IMR-90 (cell line): ENCODE measurements around the gene CD36. TPM values are rescaled to one million over a fixed set of nuclear protein-coding genes. Genes with fewer than 3 reads are reported as not detected.
A peak's percentile ranks its signal among the peaks of the same experiment; 100 is the strongest.

Experiments
- ATAC-seq: fragments of 200-7000 bp; cut with Tn5 transposase; 2 replicates; pipeline ENCODE4 v1.9.1; 2020; ENCODE audit warnings: low read depth, mild to moderate bottlenecking, moderate library complexity
- BruUV-seq: library from RNA; stranded (reverse); fragments of 400-500 nt; replicated peaks from 2 replicates; lab custom pipeline; 2021; lab: Mats Ljungman, UMichigan
- CTCF ChIA-PET: fragments of 300-600 bp; formaldehyde crosslinking; extraction: SDS; loops from one replicate; lab custom pipeline; 2021; ENCODE audit warnings: antibody characterized with exemption; lab: Yijun Ruan, JAX
- POLR2A ChIA-PET: fragments of 300-600 bp; sonication (Branson Sonifier 250); formaldehyde crosslinking; loops from one replicate; lab custom pipeline; 2022; ENCODE audit warnings: antibody characterized with exemption; ENCODE audit not compliant: unreplicated experiment; lab: Charles Lee
- DNase-seq: peaks from one replicate; pipeline ENCODE4 v3.0.0; 2013
- H2AFZ ChIP-seq: replicated peaks from 2 replicates; pipeline ENCODE3; 2013; ENCODE audit warnings: low read length, mild to moderate bottlenecking; ENCODE audit not compliant: poor library complexity
- H2AK5ac ChIP-seq: 2 replicates; pipeline ENCODE4 v1.6.1; 2013; ENCODE audit warnings: low read depth, low read length, inconsistent platforms
- H2AK9ac ChIP-seq: replicated peaks from 2 replicates; pipeline ENCODE3; 2013; ENCODE audit warnings: mild to moderate bottlenecking, low read depth, low read length, moderate library complexity; ENCODE audit not compliant: poor library complexity
- H2BK120ac ChIP-seq: 2 replicates; pipeline ENCODE4 v1.6.1; 2013; ENCODE audit warnings: low read depth, low read length, inconsistent platforms
- H2BK15ac ChIP-seq: 3 replicates; pipeline ENCODE4 v1.6.1; 2013; ENCODE audit warnings: low read depth, low read length, inconsistent platforms
- H2BK20ac ChIP-seq: 2 replicates; pipeline ENCODE4 v1.6.1; 2013; ENCODE audit warnings: low read depth, mild to moderate bottlenecking, inconsistent platforms, low read length, moderate library complexity
- H2BK5ac ChIP-seq: 2 replicates; pipeline ENCODE4 v1.6.1; 2013; ENCODE audit warnings: mild to moderate bottlenecking, low read depth, low read length, inconsistent platforms; ENCODE audit not compliant: poor library complexity, severe bottlenecking
- H3K14ac ChIP-seq: replicated peaks from 2 replicates; pipeline ENCODE4 v1.6.1; 2013; ENCODE audit warnings: low read depth, low read length, inconsistent platforms
- H3K18ac ChIP-seq: 2 replicates; pipeline ENCODE4 v1.6.1; 2013; ENCODE audit warnings: low read depth, low read length, control low read depth
- H3K23ac ChIP-seq: 2 replicates; pipeline ENCODE4 v1.6.1; 2013; ENCODE audit warnings: low read depth, low read length, inconsistent platforms
- H3K27ac ChIP-seq: 2 replicates; pipeline ENCODE4 v1.5.1; 2013; ENCODE audit warnings: mild to moderate bottlenecking, control low read depth, low read length; ENCODE audit not compliant: insufficient read depth
- H3K27me3 ChIP-seq: 2 replicates; pipeline ENCODE4 v1.6.1; 2013; ENCODE audit warnings: low read length; ENCODE audit not compliant: control insufficient read depth, insufficient read depth
- H3K36me3 ChIP-seq: 2 replicates; pipeline ENCODE4 v1.6.1; 2013; ENCODE audit warnings: low read length, mixed read lengths; ENCODE audit not compliant: control insufficient read depth, insufficient read depth
- H3K4ac ChIP-seq: 2 replicates; pipeline ENCODE4 v1.6.1; 2013; ENCODE audit warnings: low read depth, low read length, inconsistent platforms
- H3K4me1 ChIP-seq: 2 replicates; pipeline ENCODE4 v1.6.1; 2013; ENCODE audit warnings: low read length, mixed read lengths; ENCODE audit not compliant: control insufficient read depth, insufficient read depth
- H3K4me2 ChIP-seq: 2 replicates; pipeline ENCODE4 v1.6.1; 2013; ENCODE audit warnings: low read depth, mild to moderate bottlenecking, control low read depth, low read length, moderate library complexity
- H3K4me3 ChIP-seq: 2 replicates; pipeline ENCODE4 v1.5.1; 2013; ENCODE audit warnings: low read depth, mild to moderate bottlenecking, control low read depth, low read length, moderate library complexity; ENCODE audit not compliant: insufficient read depth
- H3K56ac ChIP-seq: 2 replicates; pipeline ENCODE4 v1.6.1; 2013; ENCODE audit warnings: low read length, inconsistent platforms; ENCODE audit not compliant: insufficient read depth; ENCODE audit errors: extremely low read depth
- H3K79me1 ChIP-seq, 2 experiments: 2 replicates each; pipeline ENCODE4 v1.6.1; 2013; ENCODE audit warnings: low read length in 2 of 2, inconsistent platforms in 1 of 2, low read depth in 1 of 2
- H3K9ac ChIP-seq: 2 replicates; pipeline ENCODE4 v1.6.1; 2013; ENCODE audit warnings: low read depth, low read length, control low read depth
- H3K9me1 ChIP-seq: 2 replicates; pipeline ENCODE4 v1.6.1; 2013; ENCODE audit warnings: low read length, inconsistent platforms; ENCODE audit not compliant: insufficient read depth
- H3K9me3 ChIP-seq: 2 replicates; pipeline ENCODE4 v1.6.1; 2013; ENCODE audit warnings: low read length; ENCODE audit not compliant: control insufficient read depth, insufficient read depth
- H4K20me1 ChIP-seq: 2 replicates; pipeline ENCODE4 v1.6.1; 2013; ENCODE audit warnings: low read length, inconsistent platforms; ENCODE audit not compliant: insufficient read depth
- H4K5ac ChIP-seq: 2 replicates; pipeline ENCODE4 v1.6.1; 2013; ENCODE audit warnings: mild to moderate bottlenecking, low read depth, low read length, control low read depth
- H4K8ac ChIP-seq, 2 experiments: 2 replicates each; pipeline ENCODE4 v1.6.1; 2013; ENCODE audit warnings: low read depth in 2 of 2, low read length in 2 of 2, control low read depth in 1 of 2, inconsistent platforms in 1 of 2
- H4K91ac ChIP-seq: 2 replicates; pipeline ENCODE4 v1.6.1; 2013; ENCODE audit warnings: low read depth, low read length, inconsistent platforms; ENCODE audit not compliant: insufficient read depth
- FOS ChIP-seq: fragments of 150-350 bp; IDR thresholded peaks from 2 replicates; pipeline ENCODE4 v1.6.1; 2016; ENCODE audit warnings: low read depth, low read length
- POLR2A ChIP-seq: IDR thresholded peaks from 2 replicates; pipeline ENCODE4 v1.6.1; 2012; ENCODE audit warnings: mild to moderate bottlenecking, low read depth, low read length
- WGBS, 2 experiments: methylation state at CpG; one replicate each; pipeline versions ENCODE4 v1.1.5 to v1.1.7; 2013; ENCODE audit warnings: missing lambda C conversion rate in 2 of 2; ENCODE audit not compliant: insufficient read length in 1 of 2; ENCODE audit errors: extremely low coverage in 2 of 2; 5-methylcytosine and 5-hydroxymethylcytosine counted together
- dilution Hi-C: fragments of 300-500 bp; cut with HindIII; formaldehyde crosslinking; loops from one replicate; pipeline ENCODE4 v1.14.3; 2018; ENCODE audit warnings: low sequenced_read_pairs; ENCODE audit not compliant: unreplicated experiment
- in situ Hi-C: fragments of 300-500 bp; cut with MboI; formaldehyde crosslinking; loops from 3 replicates; pipeline ENCODE4 v1.14.3; 2019; ENCODE audit warnings: low sequenced_read_pairs, inconsistent platforms, mixed read lengths
- intact Hi-C: fragments of 100-400 bp; cut with micrococcal nuclease; formaldehyde crosslinking; loops from 2 replicates; pipeline ENCODE4 v1.10.0; 2022
- polyA plus RNA-seq, 3 experiments: library from polyadenylated mRNA; depleted of rRNA; stranded (reverse); fragments of >200 nt; gene quantifications; 2 replicates each; pipeline ENCODE4 v1.2.3, GENCODE V29; 2012; ENCODE audit warnings: low replicate concordance in 1 of 3
- total RNA-seq: library from RNA; depleted of rRNA; stranded (reverse); fragments of >200 nt; gene quantifications from 2 replicates; pipeline ENCODE4 v1.2.3, GENCODE V29; 2012

The CD36 gene
- total and polyA plus RNA-seq, 2 of the 4 experiments (the other 2 are of a cell fraction): 0.19 to 0.54 TPM

- H4K5ac ChIP-seq: no peak overlapping the region
- 0 out of 4 replicates have a peak, but pooled peaks cover 0 to 7% of the 10 kb centered on the region in 2 experiments for H3K79me1 ChIP-seq
- H3K9ac ChIP-seq: no peak overlapping the region
- H2BK15ac ChIP-seq: peak overlapping the region; percentile 85; the same call in 1 of the 3 replicates
- H3K56ac ChIP-seq: no peak overlapping the region; the same call in 1 of the 2 replicates
- H3K14ac ChIP-seq: 0 out of 2 replicates have a peak overlapping the region, but pooled peaks have one; percentile 45
- no peak overlapping the region for H4K91ac ChIP-seq
- ChIA-PET POLR2A (no interaction called here), CTCF (interaction anchor here (1.3 kb wide), 1 partner anchor 15 kb away, joined by 3 read pairs; no protein-coding TSS in a partner anchor)
- H2AFZ ChIP-seq: no peak overlapping the region
- peak; percentile 85 for DNase-seq
- peak overlapping the region; percentile 72; the same call in 1 of the 2 replicates for H3K4ac ChIP-seq
- peak overlapping the region; percentile 85; the same call in 1 of the 2 replicates for H3K4me2 ChIP-seq
- peaks cover 8% of the 10 kb centered on the region for H3K4me1 ChIP-seq
- peak overlapping the region; percentile 88; the same call in 1 of the 2 replicates for H2BK120ac ChIP-seq
- peak overlapping the region; percentile 70; the same call in 1 of the 2 replicates for H3K18ac ChIP-seq
- H3K36me3 ChIP-seq: no peaks in the 10 kb centered on the region
- BruUV-seq: no TSS peak
- H3K4me3 ChIP-seq: no peak overlapping the region
- H4K20me1 ChIP-seq: no peaks in the 10 kb centered on the region
- H2BK20ac ChIP-seq: peak overlapping the region; percentile 82; the same call in 1 of the 2 replicates
- dilution Hi-C loops: no loop called here
- H3K23ac ChIP-seq: peak overlapping the region; percentile 77; the same call in 1 of the 2 replicates
- peak; percentile 91 for ATAC-seq
- no peak overlapping the region for H2AK5ac ChIP-seq
- in situ Hi-C loops: no loop called here
- H3K27ac ChIP-seq: no peak overlapping the region
- H3K9me3 ChIP-seq: no peaks in the 10 kb centered on the region; the same call in 1 of the 2 replicates
- intact Hi-C loops: no loop called here
- no peak overlapping the region for H2AK9ac ChIP-seq
- H4K8ac ChIP-seq: 0 out of 4 replicates have a peak overlapping the region, but pooled peaks of 1 of the 2 experiments have one; percentile 43
- H3K9me1 ChIP-seq: peaks cover 7% of the 10 kb centered on the region; the same call in 1 of the 2 replicates
- H3K27me3 ChIP-seq: no peaks in the 10 kb centered on the region
- TF ChIP-seq POLR2A: no peak
- peak; percentile 8; the same call in 1 of the 2 replicates for TF ChIP-seq FOS
- no CpG with 5 or more reads among the region's 1 CpG for WGBS, 2 experiments
- H2BK5ac ChIP-seq: peak overlapping the region; percentile 93
These were observed 15.9 kb upstream of the CD36 start for GRCh38 chr7:80622541-80622940.
